ENCODE measurements around the gene MSI2.

MSI2 gene

DNA sequence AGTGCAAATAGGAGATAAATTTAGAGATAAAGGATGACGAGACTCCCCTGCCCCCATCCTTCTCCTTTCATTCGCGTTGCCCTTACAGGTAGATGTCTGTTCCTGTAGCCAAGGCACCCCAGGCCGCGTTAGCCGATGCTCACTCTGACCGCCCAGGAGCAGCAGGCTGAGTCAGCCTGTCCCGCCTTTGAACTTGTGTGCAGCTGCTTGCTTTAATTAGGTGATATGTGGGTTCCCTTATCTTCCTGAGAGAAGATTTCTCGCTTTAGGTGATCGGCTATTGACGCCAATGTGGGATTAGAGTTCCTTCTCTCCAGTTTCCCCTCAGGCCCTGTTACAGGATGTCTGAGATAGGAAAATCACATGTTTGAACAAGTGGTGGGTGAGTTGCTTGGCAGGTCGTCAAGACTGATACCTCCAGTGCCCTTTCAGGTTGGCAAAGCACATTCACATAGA lies 119.5 kb downstream of the MSI2 start:
- TF ChIP-seq EP300 (IDR thresholded peaks at IDR 0.05; ENCODE audit: borderline replicate concordance): no peak
- no peak for TF ChIP-seq CEBPB (IDR thresholded peaks at IDR 0.05)
- TF ChIP-seq TEAD4 (IDR thresholded peaks at IDR 0.05): no peak
- no peak for TF ChIP-seq EGR1 (IDR thresholded peaks at IDR 0.05)
- TF ChIP-seq RAD21 (IDR thresholded peaks at IDR 0.05; ENCODE audit: low read depth): no peak
- TF ChIP-seq, protein P1, sequence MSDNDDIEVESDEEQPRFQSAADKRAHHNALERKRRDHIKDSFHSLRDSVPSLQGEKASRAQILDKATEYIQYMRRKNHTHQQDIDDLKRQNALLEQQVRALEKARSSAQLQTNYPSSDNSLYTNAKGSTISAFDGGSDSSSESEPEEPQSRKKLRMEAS (IDR thresholded peaks at IDR 0.05): no peak

DNA sequence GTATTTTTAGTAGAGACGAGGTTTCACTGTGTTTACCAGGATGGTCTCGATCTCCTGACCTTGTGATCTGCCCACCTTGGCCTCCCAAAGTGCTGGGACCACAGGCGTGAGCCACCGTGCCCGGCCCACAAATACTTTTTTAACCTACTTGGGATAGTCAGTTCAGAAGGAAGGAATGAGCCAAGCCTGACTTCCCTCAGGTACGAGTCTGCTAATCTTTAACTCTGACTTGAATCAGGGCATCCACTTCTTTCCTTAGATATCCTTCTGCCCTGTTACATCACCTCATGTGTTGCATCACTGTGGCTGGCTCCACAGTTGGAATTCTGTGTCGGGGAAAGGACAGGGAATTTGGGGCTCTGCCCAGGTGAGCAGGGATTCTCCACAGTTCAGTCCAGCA lies 120.8 kb downstream of the MSI2 start:
- TF ChIP-seq, protein P2, sequence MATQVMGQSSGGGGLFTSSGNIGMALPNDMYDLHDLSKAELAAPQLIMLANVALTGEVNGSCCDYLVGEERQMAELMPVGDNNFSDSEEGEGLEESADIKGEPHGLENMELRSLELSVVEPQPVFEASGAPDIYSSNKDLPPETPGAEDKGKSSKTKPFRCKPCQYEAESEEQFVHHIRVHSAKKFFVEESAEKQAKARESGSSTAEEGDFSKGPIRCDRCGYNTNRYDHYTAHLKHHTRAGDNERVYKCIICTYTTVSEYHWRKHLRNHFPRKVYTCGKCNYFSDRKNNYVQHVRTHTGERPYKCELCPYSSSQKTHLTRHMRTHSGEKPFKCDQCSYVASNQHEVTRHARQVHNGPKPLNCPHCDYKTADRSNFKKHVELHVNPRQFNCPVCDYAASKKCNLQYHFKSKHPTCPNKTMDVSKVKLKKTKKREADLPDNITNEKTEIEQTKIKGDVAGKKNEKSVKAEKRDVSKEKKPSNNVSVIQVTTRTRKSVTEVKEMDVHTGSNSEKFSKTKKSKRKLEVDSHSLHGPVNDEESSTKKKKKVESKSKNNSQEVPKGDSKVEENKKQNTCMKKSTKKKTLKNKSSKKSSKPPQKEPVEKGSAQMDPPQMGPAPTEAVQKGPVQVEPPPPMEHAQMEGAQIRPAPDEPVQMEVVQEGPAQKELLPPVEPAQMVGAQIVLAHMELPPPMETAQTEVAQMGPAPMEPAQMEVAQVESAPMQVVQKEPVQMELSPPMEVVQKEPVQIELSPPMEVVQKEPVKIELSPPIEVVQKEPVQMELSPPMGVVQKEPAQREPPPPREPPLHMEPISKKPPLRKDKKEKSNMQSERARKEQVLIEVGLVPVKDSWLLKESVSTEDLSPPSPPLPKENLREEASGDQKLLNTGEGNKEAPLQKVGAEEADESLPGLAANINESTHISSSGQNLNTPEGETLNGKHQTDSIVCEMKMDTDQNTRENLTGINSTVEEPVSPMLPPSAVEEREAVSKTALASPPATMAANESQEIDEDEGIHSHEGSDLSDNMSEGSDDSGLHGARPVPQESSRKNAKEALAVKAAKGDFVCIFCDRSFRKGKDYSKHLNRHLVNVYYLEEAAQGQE (IDR thresholded peaks at IDR 0.05; ENCODE audit: low read depth): no peak
- TF ChIP-seq EP300 (IDR thresholded peaks at IDR 0.05; ENCODE audit: borderline replicate concordance): no peak
- TF ChIP-seq TEAD4 (IDR thresholded peaks at IDR 0.05): no peak
- TF ChIP-seq, protein P1 (IDR thresholded peaks at IDR 0.05): no peak
- TF ChIP-seq, protein P3, sequence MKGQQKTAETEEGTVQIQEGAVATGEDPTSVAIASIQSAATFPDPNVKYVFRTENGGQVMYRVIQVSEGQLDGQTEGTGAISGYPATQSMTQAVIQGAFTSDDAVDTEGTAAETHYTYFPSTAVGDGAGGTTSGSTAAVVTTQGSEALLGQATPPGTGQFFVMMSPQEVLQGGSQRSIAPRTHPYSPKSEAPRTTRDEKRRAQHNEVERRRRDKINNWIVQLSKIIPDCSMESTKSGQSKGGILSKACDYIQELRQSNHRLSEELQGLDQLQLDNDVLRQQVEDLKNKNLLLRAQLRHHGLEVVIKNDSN (IDR thresholded peaks at IDR 0.05): no peak
- no peak for TF ChIP-seq FOXM1 (IDR thresholded peaks at IDR 0.05; ENCODE audit: borderline replicate concordance, low read depth)
- TF ChIP-seq ZBTB7A (IDR thresholded peaks at IDR 0.05; ENCODE audit: low read depth): no peak
- TF ChIP-seq NFIC (IDR thresholded peaks at IDR 0.05): no peak
- TF ChIP-seq RAD21 (IDR thresholded peaks at IDR 0.05; ENCODE audit: low read depth): no peak
- TF ChIP-seq TCF12 (IDR thresholded peaks at IDR 0.05; ENCODE audit: low read depth): no peak
- TF ChIP-seq TAF1 (IDR thresholded peaks at IDR 0.05; ENCODE audit: low read depth): no peak
- TF ChIP-seq EGR1 (IDR thresholded peaks at IDR 0.05): no peak
- TF ChIP-seq YY1 (IDR thresholded peaks at IDR 0.05; ENCODE audit: low read depth): no peak
- no peak for TF ChIP-seq CEBPB (IDR thresholded peaks at IDR 0.05)

DNA sequence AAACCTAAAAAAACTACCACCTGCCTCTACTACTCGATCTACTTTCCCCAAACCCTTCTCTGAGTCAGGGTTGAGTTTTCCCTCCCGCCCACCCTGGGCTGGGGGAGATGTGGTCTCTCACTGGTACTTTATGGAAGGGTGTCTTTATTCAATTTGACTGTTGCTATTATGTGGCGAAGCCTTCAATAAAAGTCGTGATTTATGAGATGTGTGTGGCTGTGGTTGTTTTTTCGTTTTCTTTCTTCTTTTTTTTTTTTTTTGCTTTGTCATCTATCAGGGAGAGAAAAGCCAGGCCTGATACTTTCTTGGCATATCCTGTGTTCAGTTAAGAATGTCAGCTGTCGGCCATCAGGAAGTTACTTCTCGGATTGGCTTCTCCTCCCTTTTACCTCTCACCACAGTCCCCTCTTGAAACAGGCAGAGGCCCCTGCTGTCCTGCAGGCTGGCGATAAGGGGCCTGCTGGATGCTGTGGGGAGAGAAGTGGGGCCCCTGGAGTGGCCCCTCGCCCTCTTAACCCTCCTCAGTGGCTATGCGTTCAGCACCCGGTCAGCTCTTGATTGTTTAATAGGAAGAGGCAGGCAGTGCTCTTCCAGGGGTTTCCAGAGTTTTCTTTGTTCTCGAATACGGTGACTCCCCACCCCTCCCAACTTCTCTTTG lies 123.0 kb downstream of the MSI2 start:
- TF ChIP-seq YY1 (IDR thresholded peaks at IDR 0.05; ENCODE audit: low read depth): no peak
- no peak for TF ChIP-seq TCF12 (IDR thresholded peaks at IDR 0.05; ENCODE audit: low read depth)
- TF ChIP-seq, protein P3 (IDR thresholded peaks at IDR 0.05): no peak
- TF ChIP-seq RAD21 (IDR thresholded peaks at IDR 0.05; ENCODE audit: low read depth): no peak
- TF ChIP-seq TEAD4 (IDR thresholded peaks at IDR 0.05): no peak
- TF ChIP-seq, protein P1 (IDR thresholded peaks at IDR 0.05): no peak
- TF ChIP-seq CEBPB (IDR thresholded peaks at IDR 0.05): no peak
- TF ChIP-seq NFIC (IDR thresholded peaks at IDR 0.05): no peak
- TF ChIP-seq, protein P2 (IDR thresholded peaks at IDR 0.05; ENCODE audit: low read depth): no peak
- TF ChIP-seq EP300 (IDR thresholded peaks at IDR 0.05; ENCODE audit: borderline replicate concordance): no peak
- TF ChIP-seq ZBTB7A (IDR thresholded peaks at IDR 0.05; ENCODE audit: low read depth): no peak
- TF ChIP-seq EGR1 (IDR thresholded peaks at IDR 0.05): no peak
- no peak for TF ChIP-seq FOXM1 (IDR thresholded peaks at IDR 0.05; ENCODE audit: borderline replicate concordance, low read depth)
- TF ChIP-seq TAF1 (IDR thresholded peaks at IDR 0.05; ENCODE audit: low read depth): no peak
- TF ChIP-seq CREB1 (IDR thresholded peaks at IDR 0.05; ENCODE audit: low read depth): no peak

DNA sequence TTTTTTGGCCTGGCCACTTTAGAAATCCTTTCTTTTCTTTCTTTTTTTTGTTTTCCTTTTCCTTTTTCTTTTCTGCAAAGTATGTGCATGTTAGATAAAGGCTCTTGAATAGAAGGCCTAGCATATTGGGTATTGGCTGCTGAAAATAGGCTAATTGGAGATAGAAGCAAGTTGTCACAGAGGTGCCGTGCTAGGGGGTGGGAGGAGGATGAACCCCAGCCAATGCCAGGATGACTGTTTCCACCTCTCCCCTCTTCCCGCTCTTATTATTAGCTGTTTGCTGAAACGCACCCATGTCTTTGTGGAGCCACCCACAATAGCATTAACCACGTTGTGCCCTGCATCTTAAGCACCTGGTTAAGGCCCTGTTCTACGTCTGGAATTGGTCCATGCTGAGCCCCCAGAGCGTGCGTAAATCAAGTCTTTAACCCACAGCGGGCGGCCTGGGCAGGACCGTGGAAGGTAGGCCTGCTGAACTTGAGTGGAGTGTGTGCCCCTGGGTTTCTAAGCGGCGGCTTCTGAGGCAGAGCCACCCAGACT lies 123.6 kb downstream of the MSI2 start:
- TF ChIP-seq ZBTB7A (IDR thresholded peaks at IDR 0.05; ENCODE audit: low read depth) (no peak), NFIC (IDR thresholded peaks at IDR 0.05) (no peak), TEAD4 (IDR thresholded peaks at IDR 0.05) (no peak), CREB1 (IDR thresholded peaks at IDR 0.05; ENCODE audit: low read depth) (no peak), EGR1 (IDR thresholded peaks at IDR 0.05) (no peak), TAF1 (IDR thresholded peaks at IDR 0.05; ENCODE audit: low read depth) (no peak), YY1 (IDR thresholded peaks at IDR 0.05; ENCODE audit: low read depth) (no peak), FOXM1 (IDR thresholded peaks at IDR 0.05; ENCODE audit: borderline replicate concordance, low read depth) (no peak), EP300 (IDR thresholded peaks at IDR 0.05; ENCODE audit: borderline replicate concordance) (no peak), CEBPB (IDR thresholded peaks at IDR 0.05) (no peak), RAD21 (IDR thresholded peaks at IDR 0.05; ENCODE audit: low read depth) (no peak), TCF12 (IDR thresholded peaks at IDR 0.05; ENCODE audit: low read depth) (no peak)
- TF ChIP-seq, protein P2 (IDR thresholded peaks at IDR 0.05; ENCODE audit: low read depth): no peak
- TF ChIP-seq, protein P1 (IDR thresholded peaks at IDR 0.05): no peak
- TF ChIP-seq, protein P3 (IDR thresholded peaks at IDR 0.05): no peak

All from Ishikawa (cell line).